GM10266 (cell line): ENCODE data around the gene ABCC11.

Source experiments
- DNase-seq: peaks from one replicate; pipeline ENCODE4 v3.0.0; 2012; ENCODE audit errors: extremely low spot score
- TF ChIP-seq, protein P1 (sequence below): IDR thresholded peaks from 2 replicates; pipeline ENCODE4 v1.5.1; 2012; ENCODE audit warnings: mild to moderate bottlenecking, low read depth; ENCODE audit not compliant: control insufficient read depth, insufficient read depth; ENCODE audit errors: missing control alignments

Gene ABCC11

GRCh38 chr16:48218473-48218872 is 28.9 kb downstream of the ABCC11 start:
- TF ChIP-seq, protein P1, sequence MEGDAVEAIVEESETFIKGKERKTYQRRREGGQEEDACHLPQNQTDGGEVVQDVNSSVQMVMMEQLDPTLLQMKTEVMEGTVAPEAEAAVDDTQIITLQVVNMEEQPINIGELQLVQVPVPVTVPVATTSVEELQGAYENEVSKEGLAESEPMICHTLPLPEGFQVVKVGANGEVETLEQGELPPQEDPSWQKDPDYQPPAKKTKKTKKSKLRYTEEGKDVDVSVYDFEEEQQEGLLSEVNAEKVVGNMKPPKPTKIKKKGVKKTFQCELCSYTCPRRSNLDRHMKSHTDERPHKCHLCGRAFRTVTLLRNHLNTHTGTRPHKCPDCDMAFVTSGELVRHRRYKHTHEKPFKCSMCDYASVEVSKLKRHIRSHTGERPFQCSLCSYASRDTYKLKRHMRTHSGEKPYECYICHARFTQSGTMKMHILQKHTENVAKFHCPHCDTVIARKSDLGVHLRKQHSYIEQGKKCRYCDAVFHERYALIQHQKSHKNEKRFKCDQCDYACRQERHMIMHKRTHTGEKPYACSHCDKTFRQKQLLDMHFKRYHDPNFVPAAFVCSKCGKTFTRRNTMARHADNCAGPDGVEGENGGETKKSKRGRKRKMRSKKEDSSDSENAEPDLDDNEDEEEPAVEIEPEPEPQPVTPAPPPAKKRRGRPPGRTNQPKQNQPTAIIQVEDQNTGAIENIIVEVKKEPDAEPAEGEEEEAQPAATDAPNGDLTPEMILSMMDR: no peak
- DNase-seq: no peak

DNA sequence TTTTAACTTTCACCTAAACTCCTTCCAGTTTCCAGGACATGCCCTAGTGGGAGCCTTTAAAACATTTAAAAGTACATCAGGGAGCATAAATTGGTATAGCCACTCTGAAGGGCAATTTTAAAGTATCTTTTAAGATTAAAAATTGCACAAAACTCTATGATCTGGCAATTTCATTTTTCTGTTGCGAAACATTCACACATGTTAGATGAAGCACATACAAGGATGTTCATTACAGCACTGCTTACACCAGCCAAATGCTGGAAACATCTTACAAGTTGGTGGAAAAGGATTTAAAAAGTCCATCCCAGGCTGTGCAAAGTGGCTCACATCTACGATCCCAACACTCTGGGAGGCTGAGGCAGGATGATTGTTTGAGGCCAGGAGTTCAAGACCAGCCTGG is 29.6 kb downstream of the ABCC11 start:
- DNase-seq: no peak
- TF ChIP-seq, protein P1: no peak

DNA sequence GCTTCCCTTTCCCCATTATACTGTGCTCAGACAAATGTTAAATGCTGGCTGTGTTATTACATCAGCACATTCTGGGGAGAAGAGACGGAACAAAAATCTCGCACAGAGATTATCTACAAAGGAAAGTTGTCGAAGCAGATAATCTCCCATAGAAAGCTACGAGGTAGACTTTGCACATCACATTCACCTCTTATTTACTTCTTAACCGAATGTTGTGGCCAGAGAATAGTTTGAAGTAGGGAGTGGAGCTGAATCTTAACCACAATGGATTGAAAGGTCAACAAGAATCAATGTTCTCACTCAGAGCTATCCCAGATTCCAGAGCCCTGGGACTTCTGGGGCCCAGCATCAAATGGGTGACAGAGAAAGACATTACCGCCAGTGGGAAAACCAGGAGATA is 31.6 kb downstream of the ABCC11 start:
- TF ChIP-seq, protein P1: no peak
- no peak for DNase-seq

DNA sequence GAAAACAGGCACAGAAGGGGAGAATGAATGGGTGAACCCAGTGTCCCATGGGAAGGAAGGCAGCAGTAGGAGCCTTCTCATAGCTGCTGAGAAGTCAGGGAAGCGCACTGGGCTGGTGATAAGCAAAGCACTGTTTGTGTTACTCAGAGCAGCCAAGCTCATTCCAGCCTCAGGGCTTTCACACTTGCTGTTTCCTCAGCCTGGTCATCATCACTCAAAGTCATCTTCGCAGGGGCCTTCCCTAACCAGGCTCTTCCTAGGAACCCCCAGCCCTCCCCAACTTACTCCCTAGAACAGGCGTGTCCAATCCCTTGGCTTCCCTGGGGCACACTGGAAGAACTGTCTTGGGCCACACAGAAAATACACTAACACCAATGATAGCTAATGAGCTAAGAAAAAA is 35.3 kb downstream of the ABCC11 start:
- DNase-seq: no peak
- TF ChIP-seq, protein P1: no peak

GRCh38 chr16:48210747-48211146 is 36.6 kb downstream of the ABCC11 start:
- TF ChIP-seq, protein P1: no peak
- DNase-seq: no peak

- TF ChIP-seq, protein P1: no peak
- no peak for DNase-seq
Observed at GRCh38 chr16:48206594-48207242, 40.6 kb downstream of the ABCC11 start.

DNA sequence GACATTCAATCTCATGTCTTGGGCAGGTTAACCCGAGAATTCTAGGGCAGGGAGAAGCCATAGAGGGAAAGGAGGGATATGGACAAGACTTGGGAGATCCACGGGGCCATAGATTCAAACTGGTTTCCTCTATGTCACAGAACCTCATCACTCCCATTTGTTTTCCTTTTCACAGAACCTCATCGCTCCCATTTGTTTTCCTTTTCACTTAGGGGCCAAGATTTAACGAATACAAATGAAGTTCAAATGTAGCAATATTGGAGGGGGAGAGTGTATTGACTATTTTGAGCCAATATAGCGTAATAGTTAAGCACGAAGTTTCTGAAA is 42.6 kb downstream of the ABCC11 start:
- TF ChIP-seq, protein P1: no peak
- no peak for DNase-seq
